Bronchial epithelial cell (primary cell): ENCODE data around the gene ISG20L2. TPM values are rescaled to one million over a fixed set of nuclear protein-coding genes. Genes with fewer than 3 reads are reported as not detected.

ENCODE experiments used
- DNase-seq: peaks from one replicate; pipeline ENCODE4 v3.0.0-alpha.2; 2010; ENCODE audit warnings: low read depth
- FAIRE-seq: peaks from 2 replicates; lab custom pipeline; 2011; peaks lifted over from hg19 to GRCh38; lab: Jason Lieb, UNC
- H3K27me3 ChIP-seq: 2 replicates; pipeline ENCODE4 v1.5.1; 2011; ENCODE audit warnings: low read length; ENCODE audit not compliant: control insufficient read depth, insufficient read depth
- H3K36me3 ChIP-seq: 2 replicates; pipeline ENCODE4 v1.5.1; 2011; ENCODE audit warnings: low read length; ENCODE audit not compliant: control insufficient read depth, insufficient read depth
- H3K4me3 ChIP-seq: 2 replicates; pipeline ENCODE4 v1.5.1; 2011; ENCODE audit warnings: mild to moderate bottlenecking, low read depth, low read length, control low read depth
- total RNA-seq: library from RNA; depleted of rRNA; stranded (reverse); fragments of >200 nt; gene quantifications from 2 replicates; pipeline ENCODE4 v1.2.1, GENCODE V29; 2014
- TF ChIP-seq, protein P1 (sequence below): IDR thresholded peaks from 2 replicates; pipeline ENCODE4 v1.5.1; 2011; ENCODE audit warnings: mild to moderate bottlenecking, moderate library complexity, low read length, control low read depth, inconsistent platforms; ENCODE audit not compliant: insufficient read depth, severe bottlenecking

ISG20L2 gene
- total RNA-seq, 1 donor from 2014 or later = 7.9 TPM

DNA sequence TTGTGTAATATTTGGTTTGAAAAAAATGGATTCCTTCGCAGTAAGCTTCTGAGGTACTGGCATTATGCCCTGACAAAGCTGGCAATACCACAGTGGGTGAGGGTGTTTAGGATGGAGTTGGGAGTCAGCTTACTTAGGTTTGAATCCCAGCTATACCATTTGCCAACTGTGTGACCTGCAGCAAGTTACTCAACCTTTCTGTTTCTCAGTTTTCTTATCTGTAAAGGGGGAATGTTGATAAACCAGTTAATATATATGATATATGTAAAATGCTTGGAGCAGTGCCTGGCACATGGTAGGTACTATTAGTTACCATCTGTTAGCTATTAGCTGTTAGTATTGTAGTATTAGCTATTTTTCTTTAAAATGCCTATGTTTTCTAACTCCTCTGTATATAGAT, 27.8 kb upstream of the ISG20L2 start:
- DNase-seq = no peak
- Histone ChIP-seq H3K36me3 (no peaks in the 10 kb centered on the region), H3K27me3 (no peaks in the 10 kb centered on the region), H3K4me3 (no peak overlapping the region)
- FAIRE-seq = no peak
- TF ChIP-seq, protein P1, sequence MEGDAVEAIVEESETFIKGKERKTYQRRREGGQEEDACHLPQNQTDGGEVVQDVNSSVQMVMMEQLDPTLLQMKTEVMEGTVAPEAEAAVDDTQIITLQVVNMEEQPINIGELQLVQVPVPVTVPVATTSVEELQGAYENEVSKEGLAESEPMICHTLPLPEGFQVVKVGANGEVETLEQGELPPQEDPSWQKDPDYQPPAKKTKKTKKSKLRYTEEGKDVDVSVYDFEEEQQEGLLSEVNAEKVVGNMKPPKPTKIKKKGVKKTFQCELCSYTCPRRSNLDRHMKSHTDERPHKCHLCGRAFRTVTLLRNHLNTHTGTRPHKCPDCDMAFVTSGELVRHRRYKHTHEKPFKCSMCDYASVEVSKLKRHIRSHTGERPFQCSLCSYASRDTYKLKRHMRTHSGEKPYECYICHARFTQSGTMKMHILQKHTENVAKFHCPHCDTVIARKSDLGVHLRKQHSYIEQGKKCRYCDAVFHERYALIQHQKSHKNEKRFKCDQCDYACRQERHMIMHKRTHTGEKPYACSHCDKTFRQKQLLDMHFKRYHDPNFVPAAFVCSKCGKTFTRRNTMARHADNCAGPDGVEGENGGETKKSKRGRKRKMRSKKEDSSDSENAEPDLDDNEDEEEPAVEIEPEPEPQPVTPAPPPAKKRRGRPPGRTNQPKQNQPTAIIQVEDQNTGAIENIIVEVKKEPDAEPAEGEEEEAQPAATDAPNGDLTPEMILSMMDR = no peak

DNA sequence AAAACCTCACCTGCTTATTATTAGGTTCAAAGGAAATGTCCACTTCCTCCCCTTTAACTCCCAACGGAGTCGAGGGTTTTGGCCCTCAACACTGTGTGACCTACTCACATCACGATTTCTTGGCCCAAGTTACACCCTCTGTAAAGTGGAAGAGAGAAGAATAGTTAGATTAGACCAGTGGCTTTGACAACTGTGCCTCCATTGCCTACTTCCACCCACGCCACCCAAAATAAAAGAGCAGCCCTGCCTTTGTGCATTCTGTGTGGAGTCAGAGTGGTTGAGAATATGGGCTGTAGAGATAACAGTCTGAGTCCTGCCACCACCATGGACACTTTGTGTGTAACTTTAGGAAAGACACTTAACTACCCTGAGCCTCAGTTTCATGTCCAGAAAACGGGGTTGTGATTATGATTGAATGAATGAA, 27.0 kb upstream of the ISG20L2 start:
- no peak overlapping the region for H3K4me3 ChIP-seq
- TF ChIP-seq, protein P1 = no peak
- H3K27me3 ChIP-seq = no peaks in the 10 kb centered on the region
- H3K36me3 ChIP-seq = no peaks in the 10 kb centered on the region
- FAIRE-seq (no peak), DNase-seq (no peak)

DNA sequence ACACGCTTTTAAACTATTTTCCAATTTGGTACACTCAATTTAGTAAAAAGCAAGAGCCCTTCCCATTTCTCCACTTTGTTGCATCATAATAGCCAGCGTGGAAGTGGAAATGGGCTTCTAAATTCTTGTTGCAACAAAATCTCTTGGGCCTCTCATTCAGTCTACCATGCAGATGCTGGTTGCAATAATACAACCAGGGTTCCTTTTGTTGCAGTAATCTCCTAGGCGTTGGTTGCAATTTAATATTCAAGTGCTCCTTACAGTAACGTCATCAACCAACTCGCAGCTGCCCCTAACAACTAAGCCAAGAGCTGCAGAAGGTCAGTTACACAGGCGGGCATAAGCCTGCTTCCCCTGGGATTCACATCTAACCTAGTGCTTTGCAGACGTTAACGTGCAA, 25.7 kb upstream of the ISG20L2 start:
- DNase-seq (no peak), FAIRE-seq (no peak)
- TF ChIP-seq, protein P1 = no peak
- no peaks in the 10 kb centered on the region for H3K36me3 ChIP-seq
- H3K27me3 ChIP-seq = no peaks in the 10 kb centered on the region
- no peak overlapping the region for H3K4me3 ChIP-seq

DNA sequence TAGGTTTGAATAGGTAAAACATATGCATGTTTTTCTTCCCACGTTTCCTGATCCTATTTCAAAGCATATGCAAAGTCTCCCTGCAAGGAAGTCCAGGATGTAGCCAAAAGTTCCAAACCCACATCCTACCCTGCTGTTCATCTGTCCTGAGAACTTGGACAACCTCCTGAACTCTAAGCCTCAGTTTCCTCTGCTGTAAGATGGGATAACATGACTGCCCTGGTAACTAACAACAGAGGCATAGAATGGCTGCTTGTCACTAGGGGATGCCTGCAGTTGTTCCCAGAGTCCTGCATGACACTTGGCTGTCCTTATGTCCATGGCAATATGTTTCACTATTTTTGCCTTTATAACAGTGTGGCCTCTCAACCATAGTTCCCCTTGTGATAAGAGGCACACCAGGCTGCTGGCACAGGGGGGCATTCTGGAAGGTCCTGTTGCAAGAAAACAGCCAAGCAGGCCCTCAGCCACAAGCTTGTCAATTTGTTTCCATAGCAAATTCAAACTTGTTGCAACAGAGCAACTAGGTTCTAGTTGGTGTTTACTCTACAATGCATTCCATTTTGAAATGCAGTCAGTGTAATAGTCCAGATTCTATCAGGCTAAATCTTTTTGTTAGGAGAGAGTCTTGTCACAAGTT, 24.4 kb upstream of the ISG20L2 start:
- H3K27me3 ChIP-seq = no peaks in the 10 kb centered on the region
- peak; percentile 26 for DNase-seq
- H3K4me3 ChIP-seq = no peak overlapping the region
- H3K36me3 ChIP-seq = no peaks in the 10 kb centered on the region
- no peak for FAIRE-seq
- TF ChIP-seq, protein P1 = no peak

DNA sequence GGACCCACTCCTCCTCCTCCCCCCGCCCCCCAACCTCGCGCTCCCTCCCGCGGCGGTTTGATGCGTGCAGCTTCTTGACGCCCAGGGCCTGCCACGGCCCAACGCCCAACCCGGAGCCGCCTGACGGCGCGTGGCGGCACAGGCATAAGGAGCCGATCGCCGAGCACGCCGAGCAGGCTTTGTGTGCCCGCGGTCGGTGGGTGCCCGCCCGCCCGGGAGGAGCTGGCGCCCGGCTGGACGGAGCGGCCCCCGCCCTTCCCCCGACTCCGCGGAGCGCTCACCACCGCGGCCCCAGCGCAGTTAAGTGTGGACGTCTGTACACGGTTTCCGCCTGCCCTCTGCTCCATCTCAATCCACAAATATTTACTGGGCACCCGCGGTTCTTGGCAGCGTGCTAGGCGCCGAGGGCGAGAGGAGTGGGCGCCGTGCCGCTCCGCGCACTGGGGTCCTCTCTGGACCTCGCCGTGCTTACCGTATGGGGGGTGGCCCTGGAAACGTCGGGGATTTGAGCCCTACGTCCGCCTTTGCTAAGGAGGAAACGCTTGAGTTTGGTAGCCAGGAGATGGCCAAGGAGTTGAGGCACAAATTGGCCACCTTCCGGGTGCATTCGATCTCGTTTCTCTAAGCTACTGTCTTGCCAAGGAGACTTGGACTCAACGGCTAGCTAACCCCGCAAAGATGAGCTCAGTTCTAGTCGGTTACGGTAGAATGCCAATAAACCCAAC, 23.4 kb upstream of the ISG20L2 start:
- H3K36me3 ChIP-seq = no peaks in the 10 kb centered on the region
- DNase-seq = peak; percentile 84
- no peak for FAIRE-seq
- no peaks in the 10 kb centered on the region for H3K27me3 ChIP-seq
- H3K4me3 ChIP-seq = peak overlapping the region; percentile 71
- TF ChIP-seq, protein P1 = peak; percentile 10
